ENCODE data around the gene CBLC.

DNA sequence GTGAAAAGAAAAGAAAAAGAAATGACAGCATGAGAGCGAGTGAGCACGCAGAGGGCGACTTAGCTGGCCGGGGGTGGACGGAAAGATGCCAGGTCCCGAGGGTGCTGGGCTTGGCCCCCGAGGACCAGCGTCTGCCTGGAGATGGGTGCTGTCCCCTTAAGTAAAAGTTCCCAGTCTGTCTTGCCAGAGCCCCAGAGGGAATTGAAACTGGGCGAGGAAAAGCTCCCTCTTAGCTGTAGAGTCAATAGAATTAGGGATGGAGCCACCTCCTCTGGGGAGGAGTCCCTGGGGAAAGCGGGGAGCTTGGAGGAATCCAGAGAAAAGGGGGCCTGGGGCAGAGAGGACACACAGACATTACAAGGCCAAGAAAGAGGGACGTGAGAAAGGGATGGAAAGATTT is 44.5 kb downstream of the CBLC start:
- no peak for TF ChIP-seq POLR2AphosphoS5 (IDR thresholded peaks at IDR 0.05)
- TF ChIP-seq CTCF (IDR thresholded peaks at IDR 0.05), result no peak
- TF ChIP-seq POLR2A (IDR thresholded peaks at IDR 0.05), result no peak
- TF ChIP-seq EP300 (IDR thresholded peaks at IDR 0.05), result no peak
